ENCODE data around the gene SEC24D. TPM values are rescaled to one million over a fixed set of nuclear protein-coding genes. Genes with fewer than 3 reads are reported as not detected.
A peak's percentile ranks its signal among the peaks of the same experiment; 100 is the strongest.

Gene SEC24D
- total RNA-seq, 1 experiment from 2014 or later = 14.4 TPM

GRCh38 chr4:118711052-118711451, 124.9 kb downstream of the SEC24D start:
- ATAC-seq (no peak), DNase-seq (no peak)
- no peaks in the 10 kb centered on the region for H3K4me1 ChIP-seq (ENCODE audit: insufficient read depth, low read length)
- ChIA-PET POLR2A (ENCODE audit: unreplicated experiment) (no interaction called here), CTCF (no interaction called here)
- no peaks in the 10 kb centered on the region for H3K79me2 ChIP-seq (ENCODE audit: low read length)
- no peaks in the 10 kb centered on the region for H3F3A ChIP-seq (ENCODE audit: low read length, unreplicated experiment)
- H3K9me2 ChIP-seq (replicated peaks; ENCODE audit: low read length) = no peaks in the 10 kb centered on the region
- H3K27ac ChIP-seq (ENCODE audit: low read length) = no peak overlapping the region
- no peak overlapping the region for H2AFZ ChIP-seq (ENCODE audit: low read length)
- H3K9me3 ChIP-seq (ENCODE audit: low read length) = no peaks in the 10 kb centered on the region
- no peak overlapping the region for H3K9ac ChIP-seq (ENCODE audit: low read length)
- H3K4me3 ChIP-seq (ENCODE audit: low read length) = no peak overlapping the region
- H3K27me3 ChIP-seq (ENCODE audit: low read length) = no peaks in the 10 kb centered on the region
- no peak overlapping the region for H3K4me2 ChIP-seq (ENCODE audit: low read length)
- no peaks in the 10 kb centered on the region for H4K20me1 ChIP-seq (ENCODE audit: low read length)
- intact Hi-C loops (cut with micrococcal nuclease) = no loop called here
- peaks cover 19% of the 10 kb centered on the region for H3K36me3 ChIP-seq (ENCODE audit: low read depth, low read length)
- no TSS peak for BruUV-seq (replicated peaks)
- no peak for TF ChIP-seq EZH2phosphoT487 (IDR thresholded peaks at IDR 0.05; ENCODE audit: borderline replicate concordance, low read length)

- CTCF ChIA-PET = no interaction called here
- Histone ChIP-seq H3K9me3 (ENCODE audit: low read length) (no peaks in the 10 kb centered on the region), H3K4me1 (ENCODE audit: insufficient read depth, low read length) (no peaks in the 10 kb centered on the region), H2AFZ (ENCODE audit: low read length) (no peak overlapping the region), H3K9ac (ENCODE audit: low read length) (no peak overlapping the region), H3K36me3 (ENCODE audit: low read depth, low read length) (peaks cover 14% of the 10 kb centered on the region; the same call in 1 of the 2 replicates), H3K4me2 (ENCODE audit: low read length) (no peak overlapping the region), H3K27ac (ENCODE audit: low read length) (no peak overlapping the region), H3K9me2 (replicated peaks; ENCODE audit: low read length) (no peaks in the 10 kb centered on the region), H3K27me3 (ENCODE audit: low read length) (no peaks in the 10 kb centered on the region), H3F3A (ENCODE audit: low read length, unreplicated experiment) (no peaks in the 10 kb centered on the region), H4K20me1 (ENCODE audit: low read length) (no peaks in the 10 kb centered on the region), H3K4me3 (ENCODE audit: low read length) (no peak overlapping the region), H3K79me2 (ENCODE audit: low read length) (no peaks in the 10 kb centered on the region)
- ATAC-seq (no peak), DNase-seq (no peak)
- BruUV-seq (replicated peaks) = no TSS peak
- TF ChIP-seq CTCF (conservative IDR thresholded peaks at IDR 0.05; ENCODE audit: low read depth, low read length) = no peak
- TF ChIP-seq EZH2phosphoT487 (IDR thresholded peaks at IDR 0.05; ENCODE audit: borderline replicate concordance, low read length) = no peak
- TF ChIP-seq EZH2 (IDR thresholded peaks at IDR 0.05; ENCODE audit: low read length, unreplicated experiment) = no peak
- POLR2A ChIA-PET (ENCODE audit: unreplicated experiment) = no interaction called here
- intact Hi-C loops (cut with micrococcal nuclease) = no loop called here
Observed at GRCh38 chr4:118703118-118703517, 132.8 kb downstream of the SEC24D start.

- Histone ChIP-seq H3K9ac (ENCODE audit: low read length) (peak within 1 kb of the TSS; percentile 79), H3K27ac (ENCODE audit: low read length) (peak within 1 kb of the TSS; percentile 33), H3K79me2 (ENCODE audit: low read length) (peaks cover 29% of the 10 kb centered on the region), H3K4me2 (ENCODE audit: low read length) (peak within 1 kb of the TSS; percentile 94), H3K4me1 (ENCODE audit: insufficient read depth, low read length) (peaks cover 8% of the 10 kb centered on the region; the same call in 1 of the 2 replicates), H3K27me3 (ENCODE audit: low read length) (no peaks in the 10 kb centered on the region), H3K4me3 (ENCODE audit: low read length) (peak within 1 kb of the TSS; percentile 94), H2AFZ (ENCODE audit: low read length) (peak within 1 kb of the TSS; percentile 99), H4K20me1 (ENCODE audit: low read length) (no peaks in the 10 kb centered on the region), H3F3A (ENCODE audit: low read length, unreplicated experiment) (no peaks in the 10 kb centered on the region), H3K9me2 (replicated peaks; ENCODE audit: low read length) (no peaks in the 10 kb centered on the region), H3K36me3 (ENCODE audit: low read depth, low read length) (peaks cover 3% of the 10 kb centered on the region; the same call in 1 of the 2 replicates), H3K9me3 (ENCODE audit: low read length) (no peaks in the 10 kb centered on the region)
- intact Hi-C loops (cut with micrococcal nuclease) = loop anchor here (10.0 kb wide), 1 partner anchor 260 kb away; no protein-coding TSS in a partner anchor
- ChIA-PET CTCF (no interaction called here), POLR2A (ENCODE audit: unreplicated experiment) (no interaction called here)
- ATAC-seq (peak; percentile 89), DNase-seq (peak; percentile 83)
- TSS peak; percentile 87 for BruUV-seq (replicated peaks)
- TF ChIP-seq CTCF (conservative IDR thresholded peaks at IDR 0.05; ENCODE audit: low read depth, low read length) = no peak
- no peak for TF ChIP-seq EZH2phosphoT487 (IDR thresholded peaks at IDR 0.05; ENCODE audit: borderline replicate concordance, low read length)
- TF ChIP-seq EZH2 (IDR thresholded peaks at IDR 0.05; ENCODE audit: low read length, unreplicated experiment) = no peak
Observed at GRCh38 chr4:118684873-118685811, 150.8 kb downstream of the SEC24D start, which contains the start of gene METTL14. METTL14 (plus strand) TSS chr4:118685392; CDS start chr4:118685535, 143 bp downstream.

Measured in PC-3 (cell line).